ENCODE data around the gene ABCA13. TPM values are rescaled to one million over a fixed set of nuclear protein-coding genes. Genes with fewer than 3 reads are reported as not detected.

Gene ABCA13
- total and polyA plus RNA-seq, 4 donors: 1.2 to 23.2 (median 3.5) TPM

DNA sequence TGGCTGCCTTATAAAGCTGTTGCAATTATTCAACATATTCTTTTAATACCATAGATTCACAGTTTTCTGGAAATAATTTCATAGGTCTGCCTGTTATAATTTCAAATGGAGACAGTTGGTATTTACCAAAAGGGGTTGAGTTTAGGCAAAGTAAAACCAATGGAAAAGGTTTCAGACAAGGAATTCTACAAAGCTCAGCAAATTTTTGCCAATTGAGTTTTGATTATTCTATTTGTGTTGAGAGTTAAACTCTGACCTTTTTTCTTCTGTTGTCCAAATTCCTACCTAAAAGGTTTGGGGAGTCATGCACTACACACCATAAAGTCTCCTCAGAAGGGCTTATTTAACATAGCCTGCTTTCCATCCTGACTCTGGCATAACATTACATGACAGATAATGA lies 38.5 kb upstream of the ABCA13 start:
- TF ChIP-seq, protein P1, sequence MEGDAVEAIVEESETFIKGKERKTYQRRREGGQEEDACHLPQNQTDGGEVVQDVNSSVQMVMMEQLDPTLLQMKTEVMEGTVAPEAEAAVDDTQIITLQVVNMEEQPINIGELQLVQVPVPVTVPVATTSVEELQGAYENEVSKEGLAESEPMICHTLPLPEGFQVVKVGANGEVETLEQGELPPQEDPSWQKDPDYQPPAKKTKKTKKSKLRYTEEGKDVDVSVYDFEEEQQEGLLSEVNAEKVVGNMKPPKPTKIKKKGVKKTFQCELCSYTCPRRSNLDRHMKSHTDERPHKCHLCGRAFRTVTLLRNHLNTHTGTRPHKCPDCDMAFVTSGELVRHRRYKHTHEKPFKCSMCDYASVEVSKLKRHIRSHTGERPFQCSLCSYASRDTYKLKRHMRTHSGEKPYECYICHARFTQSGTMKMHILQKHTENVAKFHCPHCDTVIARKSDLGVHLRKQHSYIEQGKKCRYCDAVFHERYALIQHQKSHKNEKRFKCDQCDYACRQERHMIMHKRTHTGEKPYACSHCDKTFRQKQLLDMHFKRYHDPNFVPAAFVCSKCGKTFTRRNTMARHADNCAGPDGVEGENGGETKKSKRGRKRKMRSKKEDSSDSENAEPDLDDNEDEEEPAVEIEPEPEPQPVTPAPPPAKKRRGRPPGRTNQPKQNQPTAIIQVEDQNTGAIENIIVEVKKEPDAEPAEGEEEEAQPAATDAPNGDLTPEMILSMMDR (IDR thresholded peaks at IDR 0.05; ENCODE audit: control extremely low read depth, extremely low read depth): no peak
- H3K4me1 ChIP-seq (ENCODE audit: control insufficient read depth in 5 of 5, insufficient read depth in 5 of 5, low read length in 5 of 5): no peaks in the 10 kb centered on the region
- H3K27me3 ChIP-seq (ENCODE audit: control insufficient read depth in 3 of 3, insufficient read depth in 3 of 3, low read length in 2 of 3): no peaks in the 10 kb centered on the region
- no peaks in the 10 kb centered on the region for H3K36me3 ChIP-seq (ENCODE audit: control insufficient read depth in 4 of 4, insufficient read depth in 4 of 4, low read length in 4 of 4)
- no peak overlapping the region for H3K27ac ChIP-seq (ENCODE audit: low read depth in 1 of 2, low read length in 1 of 2)
- H3K9ac ChIP-seq (ENCODE audit: insufficient read depth in 1 of 2, low read length in 2 of 2): no peak overlapping the region
- H3K4me3 ChIP-seq: no peak overlapping the region
- DNase-seq: no peak
- no peaks in the 10 kb centered on the region for H3K9me3 ChIP-seq (ENCODE audit: control insufficient read depth in 4 of 4, insufficient read depth in 3 of 4, low read length in 3 of 4)
- no peak for ATAC-seq (ENCODE audit: insufficient read depth, low FRiP score)

- Histone ChIP-seq H3K4me1 (ENCODE audit: control insufficient read depth in 5 of 5, insufficient read depth in 5 of 5, low read length in 5 of 5) (peaks cover 0 to 3% (median 0%) of the 10 kb centered on the region in 5 donors), H3K27me3 (ENCODE audit: control insufficient read depth in 3 of 3, insufficient read depth in 3 of 3, low read length in 2 of 3) (no peaks in the 10 kb centered on the region), H3K4me3 (no peak overlapping the region), H3K36me3 (ENCODE audit: control insufficient read depth in 4 of 4, insufficient read depth in 4 of 4, low read length in 4 of 4) (no peaks in the 10 kb centered on the region), H3K9ac (ENCODE audit: insufficient read depth in 1 of 2, low read length in 2 of 2) (no peak overlapping the region), H3K27ac (ENCODE audit: low read depth in 1 of 2, low read length in 1 of 2) (no peak overlapping the region), H3K9me3 (ENCODE audit: control insufficient read depth in 4 of 4, insufficient read depth in 3 of 4, low read length in 3 of 4) (no peaks in the 10 kb centered on the region)
- WGBS, 2 donors: 50 to 71% methylated on average over 3 of the region's 3 CpGs
- TF ChIP-seq, protein P1 (IDR thresholded peaks at IDR 0.05; ENCODE audit: control extremely low read depth, extremely low read depth): no peak
- DNase-seq (no peak), ATAC-seq (ENCODE audit: insufficient read depth, low FRiP score) (no peak)
Measured at GRCh38 chr7:48139459-48139858, 31.8 kb upstream of the ABCA13 start.

- DNase-seq (no peak), ATAC-seq (ENCODE audit: insufficient read depth, low FRiP score) (no peak)
- no peak overlapping the region for H3K4me3 ChIP-seq
Measured at GRCh38 chr7:48140001-48140681, 31.1 kb upstream of the ABCA13 start.

More at GRCh38 chr7:48140001-48140681, 31.1 kb upstream of the ABCA13 start:
- H3K27ac ChIP-seq (ENCODE audit: low read depth in 1 of 2, low read length in 1 of 2): no peak overlapping the region
- no peaks in the 10 kb centered on the region for H3K9me3 ChIP-seq (ENCODE audit: control insufficient read depth in 4 of 4, insufficient read depth in 3 of 4, low read length in 3 of 4)
- H3K4me1 ChIP-seq (ENCODE audit: control insufficient read depth in 5 of 5, insufficient read depth in 5 of 5, low read length in 5 of 5): peaks cover 0 to 3% (median 0%) of the 10 kb centered on the region in 5 donors
- H3K9ac ChIP-seq (ENCODE audit: insufficient read depth in 1 of 2, low read length in 2 of 2): no peak overlapping the region
- no peaks in the 10 kb centered on the region for H3K27me3 ChIP-seq (ENCODE audit: control insufficient read depth in 3 of 3, insufficient read depth in 3 of 3, low read length in 2 of 3)
- TF ChIP-seq, protein P1 (IDR thresholded peaks at IDR 0.05; ENCODE audit: control extremely low read depth, extremely low read depth): no peak
- H3K36me3 ChIP-seq (ENCODE audit: control insufficient read depth in 4 of 4, insufficient read depth in 4 of 4, low read length in 4 of 4): no peaks in the 10 kb centered on the region
- WGBS, 2 donors: 65 to 69% methylated on average over 7 of the region's 7 CpGs

All from lung (tissue), 12 donors.